Measurements from ENCODE around the gene TACO1.

TACO1 gene

DNA sequence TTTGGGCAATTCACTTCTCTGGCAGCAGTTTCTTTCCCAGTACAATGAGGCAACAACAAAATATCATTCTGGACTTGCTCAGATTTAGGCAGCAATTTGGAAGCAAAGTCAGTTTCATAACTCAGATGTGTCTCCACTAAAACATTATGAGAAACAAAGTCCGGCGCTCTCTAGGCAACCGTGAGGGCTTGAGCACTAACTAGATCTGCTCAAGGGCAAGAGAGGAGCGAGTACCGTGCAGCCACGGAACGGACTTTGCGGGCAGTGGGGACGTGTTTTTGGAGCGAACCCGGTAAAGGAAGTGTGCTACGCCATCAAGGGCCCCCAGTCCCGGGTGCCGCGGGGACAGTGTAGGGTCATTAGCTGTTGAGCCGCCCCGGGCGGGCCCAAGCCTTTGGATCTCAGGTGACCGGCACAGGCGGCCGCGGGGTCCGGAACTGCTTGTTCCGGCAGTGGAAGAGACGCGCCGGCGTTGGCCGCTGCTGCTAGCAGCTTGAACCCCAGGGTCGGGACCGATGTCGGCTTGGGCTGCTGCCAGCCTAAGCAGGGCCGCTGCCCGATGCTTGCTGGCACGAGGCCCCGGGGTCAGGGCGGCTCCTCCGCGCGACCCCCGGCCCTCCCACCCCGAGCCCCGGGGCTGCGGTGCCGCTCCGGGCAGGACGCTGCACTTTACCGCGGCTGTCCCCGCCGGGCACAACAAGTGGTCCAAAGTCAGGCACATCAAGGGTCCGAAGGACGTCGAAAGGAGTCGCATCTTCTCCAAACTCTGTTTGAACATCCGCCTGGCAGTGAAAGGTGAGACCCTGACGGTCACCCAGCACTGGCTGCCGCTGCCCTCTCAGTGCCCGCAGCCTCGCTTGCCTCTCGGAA lies at the start of gene TACO1:
Gene TACO1, plus strand, starts transcription at position 327 of the 870 bp plus-strand sequence. Its CDS starts 189 bp downstream, at position 516.
- DNase-seq (ENCODE audit: insufficient read length, low spot score), result peak; percentile 58
- FAIRE-seq, result no peak
- TF ChIP-seq, protein P1, sequence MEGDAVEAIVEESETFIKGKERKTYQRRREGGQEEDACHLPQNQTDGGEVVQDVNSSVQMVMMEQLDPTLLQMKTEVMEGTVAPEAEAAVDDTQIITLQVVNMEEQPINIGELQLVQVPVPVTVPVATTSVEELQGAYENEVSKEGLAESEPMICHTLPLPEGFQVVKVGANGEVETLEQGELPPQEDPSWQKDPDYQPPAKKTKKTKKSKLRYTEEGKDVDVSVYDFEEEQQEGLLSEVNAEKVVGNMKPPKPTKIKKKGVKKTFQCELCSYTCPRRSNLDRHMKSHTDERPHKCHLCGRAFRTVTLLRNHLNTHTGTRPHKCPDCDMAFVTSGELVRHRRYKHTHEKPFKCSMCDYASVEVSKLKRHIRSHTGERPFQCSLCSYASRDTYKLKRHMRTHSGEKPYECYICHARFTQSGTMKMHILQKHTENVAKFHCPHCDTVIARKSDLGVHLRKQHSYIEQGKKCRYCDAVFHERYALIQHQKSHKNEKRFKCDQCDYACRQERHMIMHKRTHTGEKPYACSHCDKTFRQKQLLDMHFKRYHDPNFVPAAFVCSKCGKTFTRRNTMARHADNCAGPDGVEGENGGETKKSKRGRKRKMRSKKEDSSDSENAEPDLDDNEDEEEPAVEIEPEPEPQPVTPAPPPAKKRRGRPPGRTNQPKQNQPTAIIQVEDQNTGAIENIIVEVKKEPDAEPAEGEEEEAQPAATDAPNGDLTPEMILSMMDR (IDR thresholded peaks at IDR 0.05; ENCODE audit: insufficient read depth, missing control alignments), result no peak

DNA sequence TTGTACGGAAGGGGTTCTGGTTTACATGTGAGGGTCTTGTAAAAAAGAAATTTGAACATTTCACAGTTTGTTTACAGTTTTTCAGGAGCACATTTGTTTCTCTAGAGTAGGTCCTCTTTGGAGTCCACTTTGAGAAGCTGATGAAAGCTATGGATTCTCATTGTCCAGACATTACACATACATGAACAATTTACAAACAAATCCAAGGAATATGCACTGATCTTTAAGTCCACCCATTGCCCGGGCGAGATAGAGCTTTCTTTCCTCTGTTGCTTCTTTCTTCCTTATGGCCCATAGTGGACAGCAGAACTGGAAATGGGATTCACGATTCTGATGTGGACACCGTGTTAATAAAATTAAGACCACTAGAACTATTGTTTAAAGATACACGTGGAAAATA lies 48.5 kb upstream of the TACO1 start:
- FAIRE-seq (no peak), DNase-seq (ENCODE audit: insufficient read length, low spot score) (no peak)
- TF ChIP-seq, protein P1 (IDR thresholded peaks at IDR 0.05; ENCODE audit: insufficient read depth, missing control alignments), result no peak

GRCh38 chr17:63555500-63556156 lies 45.1 kb upstream of the TACO1 start:
- DNase-seq (ENCODE audit: insufficient read length, low spot score), result no peak
- no peak for FAIRE-seq
- TF ChIP-seq, protein P1 (IDR thresholded peaks at IDR 0.05; ENCODE audit: insufficient read depth, missing control alignments), result no peak

DNA sequence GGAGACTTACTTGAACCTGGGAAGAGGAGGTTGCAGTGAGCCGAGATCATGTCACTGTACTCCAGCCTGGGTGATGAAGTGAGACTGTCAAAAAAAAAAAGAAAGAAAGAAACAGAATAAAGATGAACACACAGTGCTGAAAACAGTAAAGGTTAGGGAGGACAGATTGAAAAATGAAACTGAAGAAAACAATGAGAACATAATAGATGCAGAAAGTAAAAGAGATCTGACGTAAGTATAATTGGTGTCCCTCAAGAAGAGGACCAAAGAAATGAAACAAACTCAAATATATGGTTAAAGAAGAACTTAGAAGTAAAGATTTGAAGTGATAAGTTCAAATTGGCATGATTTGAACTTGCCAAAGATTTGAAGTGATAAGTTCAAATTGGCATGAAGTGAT lies 43.3 kb upstream of the TACO1 start:
- TF ChIP-seq, protein P1 (IDR thresholded peaks at IDR 0.05; ENCODE audit: insufficient read depth, missing control alignments), result no peak
- FAIRE-seq (no peak), DNase-seq (ENCODE audit: insufficient read length, low spot score) (no peak)

GRCh38 chr17:63558441-63558840 lies 42.3 kb upstream of the TACO1 start:
- DNase-seq (ENCODE audit: insufficient read length, low spot score), result no peak
- FAIRE-seq, result no peak
- TF ChIP-seq, protein P1 (IDR thresholded peaks at IDR 0.05; ENCODE audit: insufficient read depth, missing control alignments), result no peak

- TF ChIP-seq, protein P1 (IDR thresholded peaks at IDR 0.05; ENCODE audit: insufficient read depth, missing control alignments), result no peak
- FAIRE-seq (no peak), DNase-seq (ENCODE audit: insufficient read length, low spot score) (no peak)
Observed at GRCh38 chr17:63561819-63562218, 38.9 kb upstream of the TACO1 start.

DNA sequence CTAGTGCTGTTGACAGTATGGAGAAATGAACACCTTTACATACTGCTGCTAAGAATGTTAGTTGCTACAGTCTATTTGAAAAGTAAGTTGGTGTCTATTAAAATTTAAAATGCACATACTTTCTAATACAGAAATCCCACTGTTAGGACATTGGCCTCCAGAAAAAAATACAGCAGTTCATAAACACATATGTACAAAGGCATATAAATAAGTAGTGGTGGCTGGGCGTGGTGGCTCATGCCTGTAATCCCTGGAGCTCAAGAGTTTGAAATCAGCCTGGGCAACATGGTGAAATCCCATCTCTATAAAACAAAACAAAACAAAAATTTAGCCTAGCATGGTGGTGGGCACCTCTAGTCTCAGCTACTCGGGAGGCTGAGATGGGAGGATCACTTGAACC lies 37.4 kb upstream of the TACO1 start:
- DNase-seq (ENCODE audit: insufficient read length, low spot score) (no peak), FAIRE-seq (no peak)

More for the DNA sequence above, 37.4 kb upstream of the TACO1 start:
- TF ChIP-seq, protein P1 (IDR thresholded peaks at IDR 0.05; ENCODE audit: insufficient read depth, missing control alignments), result no peak
